Measurements from ENCODE around the gene SPX.

Gene SPX

GRCh38 chr12:21539797-21540196 lies 13.7 kb downstream of the SPX start:
- no peak for DNase-seq

- DNase-seq = no peak
These were observed 15.7 kb downstream of the SPX start for GRCh38 chr12:21541773-21542172.

- DNase-seq = no peak
These were observed 16.3 kb downstream of the SPX start for GRCh38 chr12:21542403-21542802.

- DNase-seq = no peak
These were observed 17.1 kb downstream of the SPX start for GRCh38 chr12:21543151-21543550.

GRCh38 chr12:21545557-21545956 lies 19.5 kb downstream of the SPX start:
- DNase-seq = no peak

GRCh38 chr12:21546716-21547115 lies 20.6 kb downstream of the SPX start:
- DNase-seq = no peak

- no peak for DNase-seq
These were observed 21.3 kb downstream of the SPX start for GRCh38 chr12:21547437-21547836.

GRCh38 chr12:21551841-21552465 lies 25.9 kb downstream of the SPX start:
- DNase-seq = no peak

- no peak for DNase-seq
These were observed 26.7 kb downstream of the SPX start for GRCh38 chr12:21552635-21553328.

GRCh38 chr12:21553329-21553675 lies 27.2 kb downstream of the SPX start:
- DNase-seq = no peak

- DNase-seq = no peak
These were observed 32.1 kb downstream of the SPX start for GRCh38 chr12:21558100-21558679.

- no peak for DNase-seq
These were observed 33.9 kb downstream of the SPX start for GRCh38 chr12:21559855-21560569.

GRCh38 chr12:21561158-21561557 lies 35.1 kb downstream of the SPX start:
- no peak for DNase-seq

GRCh38 chr12:21562859-21563258 lies 36.8 kb downstream of the SPX start:
- no peak for DNase-seq

- no peak for DNase-seq
These were observed 40.3 kb downstream of the SPX start for GRCh38 chr12:21566223-21566906.

- DNase-seq = no peak
These were observed 40.9 kb downstream of the SPX start for GRCh38 chr12:21566907-21567394.

GRCh38 chr12:21568115-21568514 lies 42.0 kb downstream of the SPX start:
- no peak for DNase-seq

GRCh38 chr12:21571046-21571445 lies 45.0 kb downstream of the SPX start:
- no peak for DNase-seq

- DNase-seq = no peak
These were observed 47.8 kb downstream of the SPX start for GRCh38 chr12:21573733-21574358.

- DNase-seq = no peak
These were observed 50.3 kb downstream of the SPX start for GRCh38 chr12:21576431-21576830.

- DNase-seq = no peak
These were observed 51.4 kb downstream of the SPX start for GRCh38 chr12:21577516-21577915.

GRCh38 chr12:21580748-21581516 lies 54.8 kb downstream of the SPX start:
- no peak for DNase-seq

All from activated T-cell treated with anti-CD3 and anti-CD28 coated beads, Interleukin-2, amount 50 U/mL, for 1 hour (primary cell).